Measurements from ENCODE around the gene PELI2. TPM values are rescaled to one million over a fixed set of nuclear protein-coding genes. Genes with fewer than 3 reads are reported as not detected.

Gene PELI2
- total RNA-seq, 1 experiment from 2014 or later: 23.5 TPM

GRCh38 chr14:56199095-56199981, 81.1 kb downstream of the PELI2 start:
- peaks cover 13% of the 10 kb centered on the region for H3K4me1 Mint-ChIP-seq
- no peak for DNase-seq (ENCODE audit: low spot score)
- no peaks in the 10 kb centered on the region for H3K27me3 Mint-ChIP-seq (ENCODE audit: low read depth)
- no peaks in the 10 kb centered on the region for H3K9me3 Mint-ChIP-seq
- ChIA-PET POLR2A (no interaction called here), CTCF (no interaction called here)
- no peak overlapping the region for H3K4me3 Mint-ChIP-seq
- no peaks in the 10 kb centered on the region for H3K36me3 Mint-ChIP-seq
- no peak for ATAC-seq
- TF ChIP-seq GABPB1 (CRISPR knock-in tag; IDR thresholded peaks at IDR 0.05) (no peak), CDX4 (CRISPR knock-in tag; IDR thresholded peaks at IDR 0.05; ENCODE audit: borderline replicate concordance) (no peak), FOXP1 (CRISPR knock-in tag; IDR thresholded peaks at IDR 0.05; ENCODE audit: borderline replicate concordance) (no peak), ZBTB21 (CRISPR knock-in tag; IDR thresholded peaks at IDR 0.05; ENCODE audit: borderline replicate concordance) (no peak), NFYB (CRISPR knock-in tag; conservative IDR thresholded peaks at IDR 0.05; ENCODE audit: low read depth) (no peak), ZMAT4 (CRISPR knock-in tag; IDR thresholded peaks at IDR 0.05) (no peak), SMAD4 (CRISPR knock-in tag; IDR thresholded peaks at IDR 0.05) (no peak), RORB (CRISPR knock-in tag; IDR thresholded peaks at IDR 0.05) (no peak), E2F1 (CRISPR knock-in tag; IDR thresholded peaks at IDR 0.05) (no peak), GTF2I (CRISPR knock-in tag; conservative IDR thresholded peaks at IDR 0.05) (no peak), ATF3 (CRISPR knock-in tag; conservative IDR thresholded peaks at IDR 0.05) (no peak), ELF4 (CRISPR knock-in tag; IDR thresholded peaks at IDR 0.05; ENCODE audit: low read depth) (no peak), USF2 (CRISPR knock-in tag; IDR thresholded peaks at IDR 0.05) (no peak)
- TF ChIP-seq, protein P1, sequence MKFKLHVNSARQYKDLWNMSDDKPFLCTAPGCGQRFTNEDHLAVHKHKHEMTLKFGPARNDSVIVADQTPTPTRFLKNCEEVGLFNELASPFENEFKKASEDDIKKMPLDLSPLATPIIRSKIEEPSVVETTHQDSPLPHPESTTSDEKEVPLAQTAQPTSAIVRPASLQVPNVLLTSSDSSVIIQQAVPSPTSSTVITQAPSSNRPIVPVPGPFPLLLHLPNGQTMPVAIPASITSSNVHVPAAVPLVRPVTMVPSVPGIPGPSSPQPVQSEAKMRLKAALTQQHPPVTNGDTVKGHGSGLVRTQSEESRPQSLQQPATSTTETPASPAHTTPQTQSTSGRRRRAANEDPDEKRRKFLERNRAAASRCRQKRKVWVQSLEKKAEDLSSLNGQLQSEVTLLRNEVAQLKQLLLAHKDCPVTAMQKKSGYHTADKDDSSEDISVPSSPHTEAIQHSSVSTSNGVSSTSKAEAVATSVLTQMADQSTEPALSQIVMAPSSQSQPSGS (CRISPR knock-in tag; IDR thresholded peaks at IDR 0.05; ENCODE audit: borderline replicate concordance, low read depth): no peak
- TF ChIP-seq, protein P2, sequence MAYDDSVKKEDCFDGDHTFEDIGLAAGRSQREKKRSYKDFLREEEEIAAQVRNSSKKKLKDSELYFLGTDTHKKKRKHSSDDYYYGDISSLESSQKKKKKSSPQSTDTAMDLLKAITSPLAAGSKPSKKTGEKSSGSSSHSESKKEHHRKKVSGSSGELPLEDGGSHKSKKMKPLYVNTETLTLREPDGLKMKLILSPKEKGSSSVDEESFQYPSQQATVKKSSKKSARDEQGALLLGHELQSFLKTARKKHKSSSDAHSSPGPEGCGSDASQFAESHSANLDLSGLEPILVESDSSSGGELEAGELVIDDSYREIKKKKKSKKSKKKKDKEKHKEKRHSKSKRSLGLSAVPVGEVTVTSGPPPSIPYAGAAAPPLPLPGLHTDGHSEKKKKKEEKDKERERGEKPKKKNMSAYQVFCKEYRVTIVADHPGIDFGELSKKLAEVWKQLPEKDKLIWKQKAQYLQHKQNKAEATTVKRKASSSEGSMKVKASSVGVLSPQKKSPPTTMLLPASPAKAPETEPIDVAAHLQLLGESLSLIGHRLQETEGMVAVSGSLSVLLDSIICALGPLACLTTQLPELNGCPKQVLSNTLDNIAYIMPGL (CRISPR knock-in tag; IDR thresholded peaks at IDR 0.05): no peak
- TF ChIP-seq, protein P3, sequence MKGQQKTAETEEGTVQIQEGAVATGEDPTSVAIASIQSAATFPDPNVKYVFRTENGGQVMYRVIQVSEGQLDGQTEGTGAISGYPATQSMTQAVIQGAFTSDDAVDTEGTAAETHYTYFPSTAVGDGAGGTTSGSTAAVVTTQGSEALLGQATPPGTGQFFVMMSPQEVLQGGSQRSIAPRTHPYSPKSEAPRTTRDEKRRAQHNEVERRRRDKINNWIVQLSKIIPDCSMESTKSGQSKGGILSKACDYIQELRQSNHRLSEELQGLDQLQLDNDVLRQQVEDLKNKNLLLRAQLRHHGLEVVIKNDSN (CRISPR knock-in tag; IDR thresholded peaks at IDR 0.05): no peak
- TF ChIP-seq, protein P4, sequence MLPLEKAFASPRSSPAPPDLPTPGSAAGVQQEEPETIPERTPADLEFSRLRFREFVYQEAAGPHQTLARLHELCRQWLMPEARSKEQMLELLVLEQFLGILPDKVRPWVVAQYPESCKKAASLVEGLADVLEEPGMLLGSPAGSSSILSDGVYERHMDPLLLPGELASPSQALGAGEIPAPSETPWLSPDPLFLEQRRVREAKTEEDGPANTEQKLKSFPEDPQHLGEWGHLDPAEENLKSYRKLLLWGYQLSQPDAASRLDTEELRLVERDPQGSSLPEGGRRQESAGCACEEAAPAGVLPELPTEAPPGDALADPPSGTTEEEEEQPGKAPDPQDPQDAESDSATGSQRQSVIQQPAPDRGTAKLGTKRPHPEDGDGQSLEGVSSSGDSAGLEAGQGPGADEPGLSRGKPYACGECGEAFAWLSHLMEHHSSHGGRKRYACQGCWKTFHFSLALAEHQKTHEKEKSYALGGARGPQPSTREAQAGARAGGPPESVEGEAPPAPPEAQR (CRISPR knock-in tag; IDR thresholded peaks at IDR 0.05): no peak
- TF ChIP-seq, protein P5, sequence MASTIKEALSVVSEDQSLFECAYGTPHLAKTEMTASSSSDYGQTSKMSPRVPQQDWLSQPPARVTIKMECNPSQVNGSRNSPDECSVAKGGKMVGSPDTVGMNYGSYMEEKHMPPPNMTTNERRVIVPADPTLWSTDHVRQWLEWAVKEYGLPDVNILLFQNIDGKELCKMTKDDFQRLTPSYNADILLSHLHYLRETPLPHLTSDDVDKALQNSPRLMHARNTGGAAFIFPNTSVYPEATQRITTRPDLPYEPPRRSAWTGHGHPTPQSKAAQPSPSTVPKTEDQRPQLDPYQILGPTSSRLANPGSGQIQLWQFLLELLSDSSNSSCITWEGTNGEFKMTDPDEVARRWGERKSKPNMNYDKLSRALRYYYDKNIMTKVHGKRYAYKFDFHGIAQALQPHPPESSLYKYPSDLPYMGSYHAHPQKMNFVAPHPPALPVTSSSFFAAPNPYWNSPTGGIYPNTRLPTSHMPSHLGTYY (CRISPR knock-in tag; IDR thresholded peaks at IDR 0.05): no peak
- H3K27ac Mint-ChIP-seq: no peak overlapping the region

All from WTC11 (cell line).